GM12878 (cell line): ENCODE data around the gene TVP23B. TPM values are rescaled to one million over a fixed set of nuclear protein-coding genes. Genes with fewer than 3 reads are reported as not detected.

Experiments used
- ATAC-seq: fragments of 200-7000 bp; cut with Tn5 transposase; 3 replicates; pipeline ENCODE4 v1.9.1; 2020; ENCODE audit warnings: mild to moderate bottlenecking, moderate library complexity
- BruUV-seq: library from RNA; stranded (reverse); fragments of 400-500 nt; replicated peaks from 2 replicates; lab custom pipeline; 2021; lab: Mats Ljungman, UMichigan
- CTCF ChIA-PET: fragments of 300-600 bp; sonication (Branson Sonifier 250); formaldehyde crosslinking; extraction: SDS; loops from one replicate; lab custom pipeline; 2021; ENCODE audit warnings: inconsistent platforms; lab: Yijun Ruan, JAX
- POLR2A ChIA-PET: fragments of 350-600 bp; formaldehyde crosslinking; extraction: SDS; loops from one replicate; lab custom pipeline; 2021; ENCODE audit warnings: inconsistent platforms; lab: Charles Lee
- RAD21 ChIA-PET: fragments of 300-600 bp; sonication (Branson Sonifier 250); formaldehyde crosslinking; loops from one replicate; lab custom pipeline; 2023; ENCODE audit warnings: antibody characterized with exemption; ENCODE audit not compliant: unreplicated experiment; lab: Charles Lee
- SMC1A ChIA-PET: fragments of 300-600 bp; sonication (Branson Sonifier 250); formaldehyde crosslinking; loops from one replicate; lab custom pipeline; 2023; ENCODE audit not compliant: unreplicated experiment, uncharacterized antibody; lab: Charles Lee
- DNase-seq: peaks from one replicate; pipeline ENCODE4 v3.0.0-alpha.2; 2011; ENCODE audit warnings: low read depth, low spot score
- FAIRE-seq: peaks from 3 replicates; lab custom pipeline; 2011; peaks lifted over from hg19 to GRCh38; lab: Jason Lieb, UNC
- H2AFZ ChIP-seq: 2 replicates; pipeline ENCODE4 v1.6.0; 2011; ENCODE audit warnings: low read depth, low read length, control low read depth; ENCODE audit not compliant: control insufficient read depth
- H3K27ac ChIP-seq: 2 replicates; pipeline ENCODE4 v1.5.1; 2011; ENCODE audit warnings: control low read depth; ENCODE audit not compliant: control insufficient read depth, insufficient read depth
- H3K27me3 ChIP-seq, 2 experiments: replicated peaks in 1 of 2; 2 replicates each; pipeline versions ENCODE4 v1.6.0 to v1.6.1; 2011; ENCODE audit warnings: low read length in 1 of 2; ENCODE audit not compliant: control insufficient read depth in 2 of 2, insufficient read depth in 2 of 2
- H3K36me3 ChIP-seq, 2 experiments: 2 replicates each; pipeline ENCODE4 v1.5.1; 2011; ENCODE audit warnings: low read length in 1 of 2; ENCODE audit not compliant: control insufficient read depth in 2 of 2, insufficient read depth in 2 of 2
- H3K4me1 ChIP-seq: 2 replicates; pipeline ENCODE4 v1.6.1; 2011; ENCODE audit warnings: mild to moderate bottlenecking, low read length, moderate library complexity, mixed read lengths; ENCODE audit not compliant: control insufficient read depth, insufficient read depth
- H3K4me2 ChIP-seq: 2 replicates; pipeline ENCODE4 v1.6.0; 2011; ENCODE audit warnings: control low read depth; ENCODE audit not compliant: control insufficient read depth, insufficient read depth
- H3K4me3 ChIP-seq: fragments of 200-600 bp; sonication (generic); 2 replicates; pipeline ENCODE4 v1.5.1; 2016
- H3K79me2 ChIP-seq: 2 replicates; pipeline ENCODE4 v1.6.0; 2011; ENCODE audit warnings: low read length; ENCODE audit not compliant: control insufficient read depth, insufficient read depth
- H3K9ac ChIP-seq: 2 replicates; pipeline ENCODE4 v1.8.0; 2011; ENCODE audit warnings: low read length, control low read depth, mixed read lengths; ENCODE audit not compliant: control insufficient read depth, insufficient read depth
- H3K9me3 ChIP-seq: replicated peaks from 3 replicates; pipeline ENCODE4 v1.5.1; 2011; ENCODE audit warnings: mild to moderate bottlenecking, low read length; ENCODE audit not compliant: control insufficient read depth, insufficient read depth
- H4K20me1 ChIP-seq: 2 replicates; pipeline ENCODE4 v1.6.0; 2011; ENCODE audit not compliant: control insufficient read depth, insufficient read depth
- BHLHE40 ChIP-seq, 2 experiments: fragments of 450-650 bp in 1 of 2; IDR thresholded peaks; 2 replicates each; pipeline ENCODE4 v1.6.1; 2011 to 2017; ENCODE audit warnings: low read depth in 2 of 2, borderline replicate concordance in 1 of 2, improper control_type of control experiment in 1 of 2, low read length in 1 of 2, mild to moderate bottlenecking in 1 of 2
- CREM ChIP-seq: IDR thresholded peaks from 2 replicates; pipeline ENCODE4 v1.6.1; 2014; ENCODE audit warnings: antibody characterized with exemption, low read depth
- FOXK2 ChIP-seq: fragments of 450-650 bp; IDR thresholded peaks from 2 replicates; pipeline ENCODE4 v1.6.1; 2017; ENCODE audit warnings: mild to moderate bottlenecking, moderate library complexity
- MXI1 ChIP-seq: fragments of 150-350 bp; IDR thresholded peaks from 2 replicates; pipeline ENCODE4 v1.6.1; 2011; ENCODE audit warnings: low read depth, mild to moderate bottlenecking, inconsistent platforms, low read length, improper control_type of control experiment
- RAD51 ChIP-seq: fragments of 450-650 bp; IDR thresholded peaks from 2 replicates; pipeline ENCODE4 v1.6.1; 2016; ENCODE audit warnings: moderate library complexity, mild to moderate bottlenecking, inconsistent platforms
- SMAD5 ChIP-seq: IDR thresholded peaks from 2 replicates; pipeline ENCODE4 v1.6.1; 2016; ENCODE audit warnings: antibody characterized with exemption, low read depth
- SRF ChIP-seq, 2 experiments: IDR thresholded peaks; 2 replicates each; pipeline ENCODE4 v1.6.1; 2011; ENCODE audit warnings: low read depth in 2 of 2, low read length in 2 of 2, mild to moderate bottlenecking in 1 of 2, moderate library complexity in 1 of 2
- STAT3 ChIP-seq: IDR thresholded peaks from 2 replicates; pipeline ENCODE4 v1.6.1; 2011; ENCODE audit warnings: low read depth, low read length, improper control_type of control experiment
- SUZ12 ChIP-seq: fragments of 200-600 bp; sonication (generic); IDR thresholded peaks from one replicate; pipeline ENCODE4 v1.6.1; 2018; ENCODE audit warnings: antibody characterized with exemption, mild to moderate bottlenecking; ENCODE audit not compliant: unreplicated experiment
- TAF1 ChIP-seq: IDR thresholded peaks from 2 replicates; pipeline ENCODE4 v1.6.1; 2011; ENCODE audit warnings: mild to moderate bottlenecking, low read depth, low read length, borderline replicate concordance
- ZBTB4 ChIP-seq: fragments of 450-650 bp; formaldehyde crosslinking; IDR thresholded peaks from 2 replicates; pipeline ENCODE4 v1.4.0; 2022; ENCODE audit warnings: mild to moderate bottlenecking, moderate library complexity
- WGBS: methylation state at CpG from one replicate; pipeline ENCODE4 v1.1.6; 2016; ENCODE audit warnings: low lambda C conversion rate; ENCODE audit not compliant: insufficient replicate concordance, insufficient coverage; ENCODE audit errors: missing lambda C conversion rate; 5-methylcytosine and 5-hydroxymethylcytosine counted together
- in situ Hi-C: fragments of 300-500 bp; cut with MboI; formaldehyde crosslinking; loops from 9 replicates; pipeline ENCODE4 v1.14.3; 2018; ENCODE audit warnings: mixed read lengths
- intact Hi-C: fragments of 100-400 bp; cut with micrococcal nuclease; formaldehyde crosslinking; loops from one replicate; pipeline ENCODE4 v1.14.2; 2022; ENCODE audit not compliant: unreplicated experiment
- polyA plus RNA-seq, 11 experiments: library from polyadenylated mRNA; depleted of rRNA in 4 of 11; unstranded in 6 of 11; stranded (reverse) in 5 of 11; fragments of >200 nt; fragmentation: Nextera tagmentation in 4 of 11; fragmentation: Illumina TruSeq in 1 of 11; extraction: Ambion mirVana in 4 of 11; extraction: Trizol in 1 of 11; gene quantifications; 1 replicate in 1 of 11; 2 replicates in 10 of 11; pipeline versions ENCODE4 v1.2.1 to v1.2.3, GENCODE V29; 2011 to 2016; ENCODE audit warnings: inconsistent platforms in 2 of 11, missing spikeins in 2 of 11, low read depth in 1 of 11
- total RNA-seq, 4 experiments: library from RNA; depleted of rRNA in 3 of 4; stranded (reverse); fragments of >200 nt in 3 of 4; fragmentation: Illumina TruSeq in 1 of 4; extraction: Trizol in 1 of 4; gene quantifications; 2 replicates each; pipeline versions ENCODE4 v1.2.1 to v1.2.3, GENCODE V29; 2013 to 2021
- TF ChIP-seq, protein P1 (sequence below): fragments of 450-650 bp; IDR thresholded peaks from 2 replicates; pipeline ENCODE4 v1.6.1; 2016; ENCODE audit warnings: mild to moderate bottlenecking
- TF ChIP-seq, protein P2 (sequence below): fragments of 450-650 bp; conservative IDR thresholded peaks from 2 replicates; pipeline ENCODE4 v1.6.1; 2017; ENCODE audit warnings: mild to moderate bottlenecking, moderate library complexity

TVP23B gene
- total and polyA plus RNA-seq, 10 of the 15 experiments (the other 5 are each of a cell fraction or from before 2014, with no cell fraction given), result 21.5 to 105 (median 39.9) TPM

- Histone ChIP-seq H3K27ac (peak overlapping the region; percentile 75), H3K4me3 (peak overlapping the region; percentile 77), H3K4me1 (peaks cover 7% of the 10 kb centered on the region), H4K20me1 (no peaks in the 10 kb centered on the region), H3K4me2 (peak overlapping the region; percentile 44), H2AFZ (peak overlapping the region; percentile 96), H3K36me3 (no peaks in the 10 kb centered on the region), H3K27me3 (no peaks in the 10 kb centered on the region), H3K9me3 (no peaks in the 10 kb centered on the region), H3K9ac (peak overlapping the region; percentile 59), H3K79me2 (peaks cover 30% of the 10 kb centered on the region)
- TSS peak; percentile 90 for BruUV-seq
- peak; percentile 80 for DNase-seq
- in situ Hi-C loops, result loop anchor here (5.0 to 25.0 kb wide), 2 partner anchors 66 to 244 kb away; no protein-coding TSS in a partner anchor
- CTCF ChIA-PET, result interaction anchor here (2.0 kb wide), 1 partner anchor 105 kb away, joined by 5 read pairs; no protein-coding TSS in a partner anchor
- ATAC-seq, result peak; percentile 89
- SMC1A ChIA-PET, result interaction anchor here (1.1 kb wide), 1 partner anchor 11 kb away, joined by 3 read pairs; no protein-coding TSS in a partner anchor
- POLR2A ChIA-PET, result interaction anchor here (1.1 kb wide), 1 partner anchor 105 kb away, joined by 3 read pairs; no protein-coding TSS in a partner anchor
- RAD21 ChIA-PET, result no interaction called here
- 2% methylated on average over 29 of the region's 29 CpGs for WGBS
- FAIRE-seq, result peak; percentile 99
- intact Hi-C loops, result no loop called here
- TF ChIP-seq, protein P1, sequence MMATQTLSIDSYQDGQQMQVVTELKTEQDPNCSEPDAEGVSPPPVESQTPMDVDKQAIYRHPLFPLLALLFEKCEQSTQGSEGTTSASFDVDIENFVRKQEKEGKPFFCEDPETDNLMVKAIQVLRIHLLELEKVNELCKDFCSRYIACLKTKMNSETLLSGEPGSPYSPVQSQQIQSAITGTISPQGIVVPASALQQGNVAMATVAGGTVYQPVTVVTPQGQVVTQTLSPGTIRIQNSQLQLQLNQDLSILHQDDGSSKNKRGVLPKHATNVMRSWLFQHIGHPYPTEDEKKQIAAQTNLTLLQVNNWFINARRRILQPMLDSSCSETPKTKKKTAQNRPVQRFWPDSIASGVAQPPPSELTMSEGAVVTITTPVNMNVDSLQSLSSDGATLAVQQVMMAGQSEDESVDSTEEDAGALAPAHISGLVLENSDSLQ, result peak; percentile 12; the same call in 1 of the 2 replicates
- TF ChIP-seq FOXK2 (no peak), SRF (IDR thresholded peaks at IDR 0.05; ENCODE audit: low read depth in 2 of 2, low read length in 2 of 2) (0 out of 4 replicates have a peak, but pooled peaks of 1 of the 2 experiments have one; percentile 7), SUZ12 (no peak), CREM (peak; percentile 94), BHLHE40 (IDR thresholded peaks at IDR 0.05; ENCODE audit: borderline replicate concordance in 1 of 2, low read depth in 2 of 2, low read length in 1 of 2) (peak; percentile 39 to 67; a peak in 1 of 4 replicates), SMAD5 (peak; percentile 81; the same call in 1 of the 2 replicates), STAT3 (no peak), ZBTB4 (no peak), MXI1 (peak; percentile 53; the same call in 1 of the 2 replicates), TAF1 (peak; percentile 81; the same call in 1 of the 2 replicates), RAD51 (peak; percentile 98)
- TF ChIP-seq, protein P2, sequence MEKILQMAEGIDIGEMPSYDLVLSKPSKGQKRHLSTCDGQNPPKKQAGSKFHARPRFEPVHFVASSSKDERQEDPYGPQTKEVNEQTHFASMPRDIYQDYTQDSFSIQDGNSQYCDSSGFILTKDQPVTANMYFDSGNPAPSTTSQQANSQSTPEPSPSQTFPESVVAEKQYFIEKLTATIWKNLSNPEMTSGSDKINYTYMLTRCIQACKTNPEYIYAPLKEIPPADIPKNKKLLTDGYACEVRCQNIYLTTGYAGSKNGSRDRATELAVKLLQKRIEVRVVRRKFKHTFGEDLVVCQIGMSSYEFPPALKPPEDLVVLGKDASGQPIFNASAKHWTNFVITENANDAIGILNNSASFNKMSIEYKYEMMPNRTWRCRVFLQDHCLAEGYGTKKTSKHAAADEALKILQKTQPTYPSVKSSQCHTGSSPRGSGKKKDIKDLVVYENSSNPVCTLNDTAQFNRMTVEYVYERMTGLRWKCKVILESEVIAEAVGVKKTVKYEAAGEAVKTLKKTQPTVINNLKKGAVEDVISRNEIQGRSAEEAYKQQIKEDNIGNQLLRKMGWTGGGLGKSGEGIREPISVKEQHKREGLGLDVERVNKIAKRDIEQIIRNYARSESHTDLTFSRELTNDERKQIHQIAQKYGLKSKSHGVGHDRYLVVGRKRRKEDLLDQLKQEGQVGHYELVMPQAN, result 0 out of 2 replicates have a peak, but pooled peaks have one; percentile 22
These were observed 75.0 kb downstream of the TVP23B start for GRCh38 chr17:18855831-18856569.
